ENCODE results near the gene CEBPB.
"Not testable (repeated sequence)": the region's sequence is repeated elsewhere in the genome, so short reads cannot be mapped to it uniquely, and the experiment has no call there.

CEBPB gene

GRCh38 chr20:50193199-50193835 is 2.7 kb downstream of the CEBPB start:
- DNase-seq: no peak
- Mint-ChIP-seq H3K36me3 (peaks cover 16% of the 10 kb centered on the region), H3K4me3 (peak overlapping the region; percentile 98), H3K27ac (peak overlapping the region; percentile 100), H3K4me1 (peaks cover 24% of the 10 kb centered on the region), H3K27me3 (peaks cover 2% of the 10 kb centered on the region), H3K9me3 (no peaks in the 10 kb centered on the region)
- CTCF ChIA-PET: no interaction called here

- H3K4me3 Mint-ChIP-seq: peak overlapping the region; percentile 98
- no peaks in the 10 kb centered on the region for H3K9me3 Mint-ChIP-seq
- peaks cover 24% of the 10 kb centered on the region for H3K4me1 Mint-ChIP-seq
- DNase-seq: no peak
- CTCF ChIA-PET: no interaction called here
- peak overlapping the region; percentile 100 for H3K27ac Mint-ChIP-seq
- peaks cover 16% of the 10 kb centered on the region for H3K36me3 Mint-ChIP-seq
- peaks cover 4% of the 10 kb centered on the region for H3K27me3 Mint-ChIP-seq
Observed at GRCh38 chr20:50193836-50194421, 3.3 kb downstream of the CEBPB start.

GRCh38 chr20:50194422-50194830 is 3.8 kb downstream of the CEBPB start:
- CTCF ChIA-PET: no interaction called here
- H3K9me3 Mint-ChIP-seq: no peaks in the 10 kb centered on the region
- no peak for DNase-seq
- H3K36me3 Mint-ChIP-seq: peaks cover 16% of the 10 kb centered on the region
- H3K27ac Mint-ChIP-seq: peak overlapping the region; percentile 19
- no peak overlapping the region for H3K4me3 Mint-ChIP-seq
- peaks cover 4% of the 10 kb centered on the region for H3K27me3 Mint-ChIP-seq
- H3K4me1 Mint-ChIP-seq: peaks cover 24% of the 10 kb centered on the region

DNA sequence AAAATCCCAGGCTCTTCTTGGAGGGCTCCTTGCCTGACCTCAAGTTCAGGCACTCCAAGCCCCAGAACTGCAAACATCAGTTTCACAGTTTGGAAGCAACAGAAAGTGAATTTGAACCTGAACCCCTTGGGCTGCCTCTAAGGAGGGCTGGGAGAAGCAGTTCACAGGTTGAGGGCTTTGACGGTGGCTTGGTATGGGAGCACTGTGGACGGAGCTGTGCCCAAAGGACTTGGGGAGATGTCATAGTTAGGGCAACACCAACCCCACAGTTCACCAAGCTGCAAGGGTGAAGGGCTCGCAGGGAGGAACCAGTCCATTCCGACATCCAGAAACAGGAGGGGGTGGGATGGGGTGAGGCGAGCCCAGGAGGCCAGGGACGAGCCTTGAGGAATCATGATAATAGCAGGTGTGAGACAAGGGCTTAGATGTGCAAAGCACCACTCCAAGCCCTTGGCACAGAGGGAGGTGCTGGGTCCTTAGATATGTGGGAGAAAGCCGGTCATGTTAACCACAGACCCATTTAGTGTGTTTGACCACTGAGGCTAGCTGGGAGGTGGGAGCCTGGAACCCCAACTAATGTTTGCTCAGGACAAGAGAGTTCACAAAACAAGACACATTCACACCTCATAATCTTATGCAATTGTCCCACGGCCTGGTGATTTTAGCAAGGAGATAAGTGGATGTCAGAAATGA is 4.3 kb downstream of the CEBPB start:
- H3K4me3 Mint-ChIP-seq: no peak overlapping the region
- H3K36me3 Mint-ChIP-seq: peaks cover 16% of the 10 kb centered on the region
- DNase-seq: no peak
- H3K9me3 Mint-ChIP-seq: no peaks in the 10 kb centered on the region
- peak overlapping the region; percentile 19 for H3K27ac Mint-ChIP-seq
- CTCF ChIA-PET: no interaction called here
- H3K27me3 Mint-ChIP-seq: peaks cover 4% of the 10 kb centered on the region
- peaks cover 24% of the 10 kb centered on the region for H3K4me1 Mint-ChIP-seq

DNA sequence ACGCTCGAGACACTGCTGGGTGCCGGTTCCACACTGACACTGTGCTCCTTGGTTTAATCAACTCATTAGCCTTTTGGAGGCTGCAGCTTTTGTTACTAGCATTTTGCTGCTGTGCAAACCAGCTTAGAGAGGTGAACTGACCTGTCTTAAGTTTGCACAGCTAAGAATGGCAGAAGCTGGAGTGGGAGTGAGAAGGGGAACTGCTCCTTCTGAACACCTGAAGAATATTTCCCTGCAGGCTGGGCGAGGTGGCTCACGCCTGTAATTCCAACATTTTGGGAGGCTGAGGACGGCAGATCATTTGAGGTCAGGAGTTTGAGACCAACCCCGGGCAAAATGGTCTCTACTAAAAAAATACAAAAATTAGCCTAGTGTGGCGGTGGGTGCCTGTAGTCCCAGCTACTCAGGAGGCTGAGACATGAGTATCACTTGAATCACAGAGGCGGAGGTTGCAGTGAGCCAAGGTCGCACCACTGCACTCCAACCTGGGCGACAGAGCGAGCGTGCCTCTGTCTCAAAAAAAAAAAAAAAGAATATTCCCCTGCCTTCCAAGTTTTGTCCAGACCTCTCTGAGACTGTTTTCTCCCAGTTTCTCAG is 5.0 kb downstream of the CEBPB start:
- no peak for DNase-seq
- CTCF ChIA-PET: no interaction called here
- Mint-ChIP-seq H3K4me3 (no peak overlapping the region), H3K36me3 (peaks cover 16% of the 10 kb centered on the region), H3K27ac (no peak overlapping the region), H3K4me1 (peaks cover 24% of the 10 kb centered on the region), H3K27me3 (peaks cover 10% of the 10 kb centered on the region), H3K9me3 (no peaks in the 10 kb centered on the region)

DNA sequence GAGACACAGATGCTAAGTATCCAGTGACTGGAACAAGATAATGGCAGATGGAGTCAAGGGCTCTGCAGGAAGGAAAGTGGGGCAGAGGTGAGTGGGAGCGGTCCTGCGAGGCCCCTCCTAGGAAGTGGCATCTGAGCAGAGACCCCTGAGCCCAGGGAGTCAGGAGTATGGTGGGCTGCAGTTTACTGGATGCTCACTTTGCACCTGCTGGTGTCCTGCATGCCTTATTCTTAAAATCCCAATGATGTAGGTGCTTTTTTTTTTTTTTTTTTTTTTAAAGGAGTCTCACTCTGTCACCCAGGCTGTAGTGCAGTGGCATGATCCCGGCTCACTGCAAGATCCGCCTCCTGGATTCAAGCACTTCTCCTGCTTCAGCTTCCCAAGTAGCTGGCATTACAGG is 5.6 kb downstream of the CEBPB start:
- CTCF ChIA-PET: no interaction called here
- no peak overlapping the region for H3K27ac Mint-ChIP-seq
- DNase-seq: no peak
- H3K4me3 Mint-ChIP-seq: no peak overlapping the region
- no peaks in the 10 kb centered on the region for H3K9me3 Mint-ChIP-seq
- peaks cover 16% of the 10 kb centered on the region for H3K36me3 Mint-ChIP-seq
- H3K27me3 Mint-ChIP-seq: peaks cover 10% of the 10 kb centered on the region
- peaks cover 24% of the 10 kb centered on the region for H3K4me1 Mint-ChIP-seq

GRCh38 chr20:50196896-50197295 is 6.3 kb downstream of the CEBPB start:
- no peak overlapping the region for H3K27ac Mint-ChIP-seq
- H3K4me3 Mint-ChIP-seq: no peak overlapping the region
- no peaks in the 10 kb centered on the region for H3K9me3 Mint-ChIP-seq
- peaks cover 10% of the 10 kb centered on the region for H3K27me3 Mint-ChIP-seq
- CTCF ChIA-PET: interaction anchor here (1.1 kb wide), 1 partner anchor 267 kb away, joined by 3 read pairs; no protein-coding TSS in a partner anchor
- H3K4me1 Mint-ChIP-seq: peaks cover 24% of the 10 kb centered on the region
- no peak for DNase-seq
- peaks cover 16% of the 10 kb centered on the region for H3K36me3 Mint-ChIP-seq

DNA sequence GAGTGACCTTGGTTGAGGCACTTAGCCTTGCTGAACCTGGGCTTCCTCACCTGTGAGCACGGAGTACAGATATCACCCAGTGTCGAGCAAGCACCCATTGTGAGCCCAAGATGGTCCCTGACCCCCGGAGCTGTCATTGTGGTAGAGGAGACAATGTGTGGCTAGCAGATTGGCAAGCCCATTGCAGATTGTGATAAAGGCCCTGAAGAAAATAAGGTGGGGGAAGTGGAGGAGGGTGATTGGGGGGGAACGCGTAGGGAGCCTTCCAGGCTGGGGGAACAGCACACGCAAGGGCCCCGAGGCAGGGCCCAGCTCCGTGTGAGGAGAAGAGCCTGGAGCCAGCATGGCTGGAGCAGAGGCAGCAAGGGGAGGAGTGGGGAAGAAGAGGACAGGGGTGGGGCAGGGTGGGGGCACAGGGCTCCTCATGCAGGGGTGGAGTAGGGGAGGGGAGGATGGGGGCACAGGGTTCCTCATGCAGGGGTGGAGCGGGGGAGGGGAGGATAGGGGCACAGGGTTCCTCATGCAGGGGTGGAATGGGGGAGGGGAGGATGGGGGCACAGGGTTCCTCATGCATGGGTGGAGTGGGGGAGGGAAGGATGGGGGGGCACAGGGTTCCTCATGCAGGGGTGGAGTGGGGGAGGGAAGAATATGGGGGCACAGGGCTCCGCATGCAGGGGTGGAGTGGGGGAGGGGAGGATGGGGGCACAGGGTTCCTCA is 7.0 kb downstream of the CEBPB start:
- no peak for DNase-seq
- Mint-ChIP-seq H3K27me3 (peaks cover 14% of the 10 kb centered on the region), H3K36me3 (peaks cover 13% of the 10 kb centered on the region), H3K27ac (no peak overlapping the region), H3K4me1 (peaks cover 21% of the 10 kb centered on the region), H3K9me3 (no peaks in the 10 kb centered on the region), H3K4me3 (no peak overlapping the region)
- CTCF ChIA-PET: interaction anchor here (0.6 to 1.1 kb wide), 2 partner anchors 77 to 266 kb away, joined by 3 read pairs; no protein-coding TSS in a partner anchor

DNA sequence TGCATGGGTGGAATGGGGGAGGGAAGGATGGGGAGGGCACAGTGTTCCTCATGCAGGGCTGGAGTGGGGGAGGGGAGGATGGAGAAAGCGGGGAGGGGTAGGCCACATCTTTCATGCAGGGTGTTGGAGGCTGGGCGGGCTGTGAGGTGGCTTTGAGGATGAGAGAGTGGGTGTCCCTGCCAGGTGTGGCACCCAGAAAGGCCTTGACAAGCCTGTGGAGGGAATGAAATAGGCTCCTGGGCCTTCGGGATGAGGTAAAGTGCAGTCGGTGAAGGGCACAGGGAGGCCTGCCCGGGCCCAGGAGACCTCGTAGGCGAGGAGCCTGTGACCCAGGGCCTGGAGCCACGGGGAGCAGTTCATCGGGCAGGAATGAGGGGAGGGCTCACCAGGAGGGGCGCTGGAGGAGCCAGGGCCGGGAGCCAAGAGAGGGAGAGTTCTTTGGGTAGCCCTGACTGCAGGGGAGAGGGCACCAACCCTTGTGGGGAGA is 7.6 kb downstream of the CEBPB start:
- DNase-seq: no peak
- Mint-ChIP-seq H3K9me3 (no peaks in the 10 kb centered on the region), H3K27ac (no peak overlapping the region), H3K27me3 (peaks cover 16% of the 10 kb centered on the region), H3K4me3 (no peak overlapping the region), H3K36me3 (peaks cover 7% of the 10 kb centered on the region), H3K4me1 (peaks cover 16% of the 10 kb centered on the region)
- CTCF ChIA-PET: no interaction called here

DNA sequence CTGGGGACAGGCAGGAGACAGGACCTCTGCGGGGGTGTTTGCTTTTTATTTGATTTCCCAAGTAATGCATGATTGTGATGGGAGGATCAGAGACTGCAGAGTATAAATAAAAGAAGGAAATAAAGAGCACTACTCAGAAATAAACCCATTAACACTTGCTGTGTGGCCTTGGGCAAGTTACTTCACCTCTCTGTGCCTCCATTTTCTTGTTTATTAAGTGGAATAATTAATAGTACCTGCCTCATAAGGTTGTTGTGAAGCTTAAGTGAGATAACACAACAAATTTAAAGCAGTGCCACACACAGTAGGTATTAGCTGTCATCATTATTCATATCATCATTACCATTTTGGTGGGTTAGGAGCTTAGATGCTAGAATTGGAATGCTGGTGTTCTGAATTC is 8.1 kb downstream of the CEBPB start:
- CTCF ChIA-PET: interaction anchor here (0.7 kb wide), 1 partner anchor 9 kb away, joined by 4 read pairs; no protein-coding TSS in a partner anchor
- H3K4me1 Mint-ChIP-seq: peaks cover 11% of the 10 kb centered on the region

DNA sequence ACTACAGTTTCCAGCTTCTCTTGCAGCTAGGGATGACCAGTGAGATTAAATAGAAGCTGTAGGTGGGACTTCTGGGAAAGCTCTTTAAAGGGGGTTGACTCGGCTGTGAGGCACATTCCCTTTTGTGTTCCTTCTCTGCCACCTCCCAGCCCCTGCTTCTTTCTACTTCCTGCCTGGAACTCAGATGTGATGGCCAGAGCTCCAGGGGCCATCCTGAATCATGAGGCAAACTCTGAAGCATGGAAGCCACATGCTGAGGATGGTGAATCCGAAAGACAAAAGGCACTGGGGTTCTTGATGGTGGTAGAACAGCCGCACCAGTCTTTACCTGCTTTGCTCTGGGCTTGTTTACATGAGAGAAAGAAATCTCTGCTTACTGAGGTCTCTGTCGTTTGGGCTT is 9.1 kb downstream of the CEBPB start:
- peaks cover 6% of the 10 kb centered on the region for H3K4me1 Mint-ChIP-seq
- H3K27me3 Mint-ChIP-seq: peaks cover 25% of the 10 kb centered on the region
- peaks cover 5% of the 10 kb centered on the region for H3K9me3 Mint-ChIP-seq
- no peak overlapping the region for H3K27ac Mint-ChIP-seq
- peaks cover 2% of the 10 kb centered on the region for H3K36me3 Mint-ChIP-seq
- DNase-seq: no peak
- CTCF ChIA-PET: interaction anchor here (0.7 to 1.4 kb wide), 3 partner anchors 10 to 144 kb away, joined by 3 read pairs; no protein-coding TSS in a partner anchor
- H3K4me3 Mint-ChIP-seq: no peak overlapping the region

More for the DNA sequence above, 8.1 kb downstream of the CEBPB start:
- Mint-ChIP-seq H3K27ac (no peak overlapping the region), H3K4me3 (no peak overlapping the region), H3K9me3 (no peaks in the 10 kb centered on the region), H3K27me3 (peaks cover 19% of the 10 kb centered on the region), H3K36me3 (peaks cover 3% of the 10 kb centered on the region)
- DNase-seq: no peak

DNA sequence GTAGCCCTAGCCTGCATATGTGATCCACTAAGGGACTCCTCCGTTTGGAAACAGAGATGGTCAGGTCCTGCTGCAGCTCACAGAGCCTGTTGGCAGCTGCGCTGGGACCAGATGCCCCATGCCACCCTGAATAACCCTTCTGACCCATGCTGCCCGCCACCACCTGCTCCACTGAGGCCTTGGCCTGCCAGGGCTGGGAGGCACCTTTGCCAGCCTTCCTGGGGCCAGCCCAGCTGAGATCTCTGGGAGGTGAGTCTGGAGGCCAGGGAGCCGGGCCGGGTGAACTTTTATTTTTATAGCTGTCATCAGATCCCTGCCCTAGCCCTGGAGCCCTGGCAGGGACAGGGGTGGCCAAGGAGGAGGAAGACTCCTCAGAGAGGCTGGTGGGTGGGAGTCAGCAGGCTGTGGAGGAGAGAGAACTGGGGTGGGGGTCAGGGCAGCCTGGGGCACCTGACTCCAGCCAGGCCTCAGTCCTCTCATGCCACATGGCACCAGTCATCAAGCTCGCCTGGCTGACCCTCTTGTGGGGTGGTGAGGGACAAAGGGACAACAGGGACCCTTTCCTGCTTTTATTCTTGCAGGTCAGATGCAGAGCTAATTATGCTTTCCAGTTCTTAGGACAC is 10.0 kb downstream of the CEBPB start:
- CTCF ChIA-PET: interaction anchor here (0.8 to 1.4 kb wide), 3 partner anchors 9 to 263 kb away, joined by 3 read pairs; no protein-coding TSS in a partner anchor
- Mint-ChIP-seq H3K4me3 (no peak overlapping the region), H3K36me3 (peaks cover 2% of the 10 kb centered on the region), H3K27ac (no peak overlapping the region), H3K27me3 (peaks cover 28% of the 10 kb centered on the region), H3K9me3 (peaks cover 5% of the 10 kb centered on the region), H3K4me1 (peaks cover 3% of the 10 kb centered on the region)
- no peak for DNase-seq

- H3K4me1 Mint-ChIP-seq, H3K4me3 Mint-ChIP-seq, H3K36me3 Mint-ChIP-seq, DNase-seq, H3K27ac Mint-ChIP-seq, H3K9me3 Mint-ChIP-seq: not testable (repeated sequence)
- CTCF ChIA-PET: interaction anchor here (0.5 to 1.3 kb wide), 4 partner anchors 9 to 262 kb away, joined by 3 to 4 read pairs (median 4); no protein-coding TSS in a partner anchor
- H3K27me3 Mint-ChIP-seq: peaks cover 34% of the 10 kb centered on the region
Observed at GRCh38 chr20:50201710-50202109, 11.1 kb downstream of the CEBPB start.

All from activated naive CD4-positive, alpha-beta T cell treated with anti-CD3 and anti-CD28 coated beads, Interleukin-2, amount 10 ng/mL, durations not matched to agents 7 days and 5 days (primary cell).